ENCODE results near the gene FAM184B. TPM values are rescaled to one million over a fixed set of nuclear protein-coding genes. Genes with fewer than 3 reads are reported as not detected.
A peak's percentile ranks its signal among the peaks of the same experiment; 100 is the strongest.

FAM184B gene
- total RNA-seq, 1 donor from 2014 or later, result not detected

DNA sequence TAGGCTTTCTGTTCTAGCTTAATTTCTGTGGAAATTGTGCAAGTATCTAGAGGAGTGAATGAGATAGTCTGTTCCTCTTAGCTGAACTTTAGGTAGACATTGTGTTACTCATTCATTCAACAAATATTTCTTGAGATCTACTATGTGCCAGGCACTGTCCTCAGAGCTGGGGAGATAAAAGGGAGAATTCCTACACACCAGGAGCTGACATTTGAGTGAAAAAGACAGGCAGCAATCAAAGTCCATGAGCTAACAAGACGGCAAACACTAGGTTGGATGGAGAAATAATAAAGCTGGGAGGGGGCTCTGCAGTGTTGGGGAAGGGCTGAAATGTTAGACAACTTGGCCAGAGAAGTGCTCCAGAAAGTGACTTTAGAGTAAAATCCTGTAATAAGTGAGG, 86.9 kb downstream of the FAM184B start:
- Histone ChIP-seq H3K27me3 (no peaks in the 10 kb centered on the region), H3K27ac (no peak overlapping the region)

GRCh38 chr4:17690898-17691297, 90.5 kb downstream of the FAM184B start:
- Mint-ChIP-seq H3K4me3 (no peak overlapping the region), H3K4me1 (peaks cover 14% of the 10 kb centered on the region), H3K36me3 (no peaks in the 10 kb centered on the region), H3K27me3 (ENCODE audit: insufficient read depth, low read depth) (no peaks in the 10 kb centered on the region), H3K27ac (no peak overlapping the region), H3K9me3 (no peaks in the 10 kb centered on the region)
- DNase-seq (ENCODE audit: low spot score), result no peak
- H3K79me2 ChIP-seq (ENCODE audit: low read depth), result no peaks in the 10 kb centered on the region
- no peak overlapping the region for H3K4me3 ChIP-seq
- TF ChIP-seq EZH2phosphoT487 (IDR thresholded peaks at IDR 0.05) (no peak), EZH2 (IDR thresholded peaks at IDR 0.05) (no peak), CTCF (IDR thresholded peaks at IDR 0.05) (no peak)
- peaks cover 3% of the 10 kb centered on the region for H3F3A ChIP-seq (ENCODE audit: low read depth)
- no peak overlapping the region for H3K27ac ChIP-seq
- H3K4me2 ChIP-seq, result no peak overlapping the region
- H3K4me1 ChIP-seq, result no peaks in the 10 kb centered on the region
- H2AFZ ChIP-seq (replicated peaks), result no peak overlapping the region
- no peaks in the 10 kb centered on the region for H4K20me1 ChIP-seq (ENCODE audit: low read depth)
- H3K36me3 ChIP-seq, result no peaks in the 10 kb centered on the region
- H3K9me3 ChIP-seq (ENCODE audit: low read depth), result no peaks in the 10 kb centered on the region
- H3K27me3 ChIP-seq, result no peaks in the 10 kb centered on the region
- H3K9ac ChIP-seq, result no peak overlapping the region

More for the DNA sequence above, 86.9 kb downstream of the FAM184B start:
- peaks cover 4% of the 10 kb centered on the region for H3K27me3 Mint-ChIP-seq (ENCODE audit: insufficient read depth, low read depth)
- Histone ChIP-seq H2AFZ (replicated peaks) (no peak overlapping the region), H3K36me3 (no peaks in the 10 kb centered on the region), H4K20me1 (ENCODE audit: low read depth) (no peaks in the 10 kb centered on the region), H3K79me2 (ENCODE audit: low read depth) (no peaks in the 10 kb centered on the region), H3K4me2 (no peak overlapping the region), H3K9ac (no peak overlapping the region), H3K4me1 (no peaks in the 10 kb centered on the region), H3K4me3 (no peak overlapping the region), H3F3A (ENCODE audit: low read depth) (no peaks in the 10 kb centered on the region), H3K9me3 (ENCODE audit: low read depth) (no peaks in the 10 kb centered on the region)
- DNase-seq (ENCODE audit: low spot score), result no peak
- H3K36me3 Mint-ChIP-seq, result peaks cover 2% of the 10 kb centered on the region
- peak overlapping the region; percentile 69 for H3K27ac Mint-ChIP-seq
- no peak for TF ChIP-seq CTCF (IDR thresholded peaks at IDR 0.05)
- no peak for TF ChIP-seq EZH2 (IDR thresholded peaks at IDR 0.05)
- no peak for TF ChIP-seq EZH2phosphoT487 (IDR thresholded peaks at IDR 0.05)
- H3K4me3 Mint-ChIP-seq, result no peak overlapping the region
- H3K4me1 Mint-ChIP-seq, result no peaks in the 10 kb centered on the region
- H3K9me3 Mint-ChIP-seq, result peaks cover 14% of the 10 kb centered on the region

DNA sequence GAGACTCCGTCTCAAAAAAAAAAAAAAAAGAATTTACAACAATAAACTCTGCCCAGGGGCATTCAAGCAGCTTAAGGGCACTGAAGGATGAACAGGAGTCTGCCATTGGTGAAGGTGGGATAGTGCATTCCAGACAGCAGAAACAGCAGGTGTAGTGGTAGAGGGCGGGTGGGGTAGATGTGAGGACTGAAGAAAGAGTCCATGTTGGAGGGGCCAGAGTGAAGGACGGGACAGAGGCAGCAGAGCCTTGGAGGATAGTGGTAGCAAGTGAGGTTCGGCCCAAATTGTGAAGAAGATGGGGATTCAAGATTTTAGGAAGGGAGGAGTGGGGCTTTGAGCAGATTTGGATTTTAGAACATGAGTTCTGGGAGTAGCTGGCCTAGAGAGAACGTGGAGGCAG, 91.3 kb downstream of the FAM184B start:
- no peaks in the 10 kb centered on the region for H3K4me1 ChIP-seq
- H3F3A ChIP-seq (ENCODE audit: low read depth), result peaks cover 3% of the 10 kb centered on the region
- no peaks in the 10 kb centered on the region for H3K9me3 Mint-ChIP-seq
- TF ChIP-seq EZH2phosphoT487 (IDR thresholded peaks at IDR 0.05) (no peak), EZH2 (IDR thresholded peaks at IDR 0.05) (no peak), CTCF (IDR thresholded peaks at IDR 0.05) (no peak)
- no peaks in the 10 kb centered on the region for H3K79me2 ChIP-seq (ENCODE audit: low read depth)
- H3K27me3 ChIP-seq, result no peaks in the 10 kb centered on the region
- no peaks in the 10 kb centered on the region for H3K36me3 Mint-ChIP-seq
- H4K20me1 ChIP-seq (ENCODE audit: low read depth), result no peaks in the 10 kb centered on the region
- H3K4me1 Mint-ChIP-seq, result peaks cover 14% of the 10 kb centered on the region
- H3K27me3 Mint-ChIP-seq (ENCODE audit: insufficient read depth, low read depth), result no peaks in the 10 kb centered on the region
- H3K27ac Mint-ChIP-seq, result peak overlapping the region; percentile 14
- H3K27ac ChIP-seq, result no peak overlapping the region
- H2AFZ ChIP-seq (replicated peaks), result no peak overlapping the region
- H3K9ac ChIP-seq, result no peak overlapping the region
- H3K4me2 ChIP-seq, result no peak overlapping the region
- no peaks in the 10 kb centered on the region for H3K36me3 ChIP-seq
- H3K4me3 Mint-ChIP-seq, result no peak overlapping the region
- no peak overlapping the region for H3K4me3 ChIP-seq
- no peaks in the 10 kb centered on the region for H3K9me3 ChIP-seq (ENCODE audit: low read depth)
- DNase-seq (ENCODE audit: low spot score), result no peak

All from neural progenitor cell (in vitro differentiated cells).